ENCODE data around the gene ERF. TPM values are rescaled to one million over a fixed set of nuclear protein-coding genes. Genes with fewer than 3 reads are reported as not detected.
A peak's percentile ranks its signal among the peaks of the same experiment; 100 is the strongest.

Gene ERF
- polyA plus RNA-seq, 6 donors from 2014 or later = 0.68 to 8.2 (median 3.8) TPM

DNA sequence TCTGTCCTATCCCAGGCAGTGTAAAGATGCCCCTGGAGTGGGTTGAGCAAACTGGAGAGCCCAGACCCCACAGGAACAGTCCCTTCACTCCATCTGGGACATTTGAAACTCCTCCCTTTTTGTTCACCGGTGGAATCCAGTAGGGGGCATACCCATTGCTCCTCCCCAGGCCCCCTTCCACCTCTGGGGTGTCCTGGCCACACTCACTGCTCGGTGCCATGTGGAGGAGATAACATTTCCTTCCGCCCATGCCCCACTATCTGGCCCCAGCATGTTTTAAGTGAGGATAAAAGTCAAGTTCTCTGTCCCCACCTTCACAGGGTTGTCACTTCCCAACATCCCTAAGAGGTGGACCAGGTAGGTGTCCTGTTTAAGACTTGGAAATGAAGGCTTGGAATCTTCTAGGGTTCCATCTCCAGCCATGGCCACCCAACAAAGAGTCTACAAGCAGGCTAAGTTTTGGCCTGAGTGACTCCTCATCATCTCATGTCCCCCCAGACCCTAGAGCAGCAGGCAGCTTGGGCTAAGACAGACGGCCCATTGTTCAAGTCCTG, 25.6 kb downstream of the ERF start:
- H3K4me3 Mint-ChIP-seq = no peak overlapping the region
- no peak for DNase-seq
- no peaks in the 10 kb centered on the region for H3K27me3 Mint-ChIP-seq
- peaks cover 0 to 15% of the 10 kb centered on the region in 2 donors for H3K36me3 Mint-ChIP-seq
- no peaks in the 10 kb centered on the region for H3K9me3 Mint-ChIP-seq
- ATAC-seq (ENCODE audit: low read depth in 2 of 2) = no peak
- peaks cover 4 to 37% (median 32%) of the 10 kb centered on the region in 3 donors for H3K4me1 Mint-ChIP-seq
- H3K27ac Mint-ChIP-seq = peak overlapping the region in 4 of 6 donors; percentile 9 to 79 (median 49)

DNA sequence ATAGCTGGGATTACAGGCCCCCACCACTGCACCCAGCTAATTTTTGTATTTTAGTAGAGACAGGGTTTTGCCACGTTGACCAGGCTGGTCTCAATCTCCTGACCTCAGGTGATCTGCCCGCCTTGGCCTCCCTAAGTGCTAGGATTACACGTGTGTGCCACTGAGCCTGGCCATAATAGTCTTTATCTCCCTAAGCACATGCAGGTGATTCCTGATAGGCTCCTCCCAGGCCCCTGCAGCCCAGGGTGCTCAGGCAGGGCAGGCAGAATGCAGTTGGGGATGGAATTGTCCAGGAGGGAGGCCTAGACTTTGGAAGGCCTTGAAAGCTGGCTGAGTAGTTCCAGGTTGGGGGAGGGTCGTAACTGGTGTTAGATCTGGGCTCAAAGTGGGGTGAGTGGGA, 26.3 kb downstream of the ERF start:
- H3K27me3 Mint-ChIP-seq = no peaks in the 10 kb centered on the region
- no peaks in the 10 kb centered on the region for H3K9me3 Mint-ChIP-seq
- peaks cover 0 to 11% of the 10 kb centered on the region in 2 donors for H3K36me3 Mint-ChIP-seq
- H3K4me1 Mint-ChIP-seq = peaks cover 4 to 38% (median 27%) of the 10 kb centered on the region in 3 donors
- peak overlapping the region in 1 of 6 donors; percentile 50 for H3K27ac Mint-ChIP-seq
- DNase-seq (no peak), ATAC-seq (ENCODE audit: low read depth in 2 of 2) (no peak)
- no peak overlapping the region for H3K4me3 Mint-ChIP-seq

DNA sequence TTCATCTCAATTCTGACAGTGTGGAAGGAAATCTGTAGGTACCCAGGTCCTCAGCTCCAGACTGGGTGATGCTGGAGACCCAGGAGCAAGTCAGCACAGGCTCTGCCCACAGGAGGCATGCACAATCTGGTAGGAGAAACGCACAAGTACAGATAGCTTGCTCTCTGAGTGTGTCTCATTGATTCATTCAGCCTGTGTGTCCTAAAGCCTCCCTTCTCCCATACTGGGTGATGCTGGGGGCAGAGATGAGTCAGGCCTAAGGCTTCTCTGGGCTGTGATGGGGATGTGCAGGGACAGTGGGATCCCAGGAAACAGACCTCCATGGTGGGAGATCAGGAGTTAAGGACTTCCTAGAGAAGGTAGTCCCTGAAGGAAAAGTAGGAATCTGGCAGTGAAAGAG, 28.0 kb downstream of the ERF start:
- no peak for ATAC-seq (ENCODE audit: low read depth in 2 of 2)
- H3K9me3 Mint-ChIP-seq = no peaks in the 10 kb centered on the region
- no peak for DNase-seq
- H3K4me1 Mint-ChIP-seq = peaks cover 12 to 41% (median 35%) of the 10 kb centered on the region in 3 donors
- H3K27me3 Mint-ChIP-seq = no peaks in the 10 kb centered on the region
- H3K4me3 Mint-ChIP-seq = peak overlapping the region in 2 of 8 donors; percentile 15 to 37
- H3K36me3 Mint-ChIP-seq = peaks cover 0 to 8% of the 10 kb centered on the region in 2 donors
- H3K27ac Mint-ChIP-seq = peak overlapping the region in 2 of 6 donors; percentile 15 to 94

DNA sequence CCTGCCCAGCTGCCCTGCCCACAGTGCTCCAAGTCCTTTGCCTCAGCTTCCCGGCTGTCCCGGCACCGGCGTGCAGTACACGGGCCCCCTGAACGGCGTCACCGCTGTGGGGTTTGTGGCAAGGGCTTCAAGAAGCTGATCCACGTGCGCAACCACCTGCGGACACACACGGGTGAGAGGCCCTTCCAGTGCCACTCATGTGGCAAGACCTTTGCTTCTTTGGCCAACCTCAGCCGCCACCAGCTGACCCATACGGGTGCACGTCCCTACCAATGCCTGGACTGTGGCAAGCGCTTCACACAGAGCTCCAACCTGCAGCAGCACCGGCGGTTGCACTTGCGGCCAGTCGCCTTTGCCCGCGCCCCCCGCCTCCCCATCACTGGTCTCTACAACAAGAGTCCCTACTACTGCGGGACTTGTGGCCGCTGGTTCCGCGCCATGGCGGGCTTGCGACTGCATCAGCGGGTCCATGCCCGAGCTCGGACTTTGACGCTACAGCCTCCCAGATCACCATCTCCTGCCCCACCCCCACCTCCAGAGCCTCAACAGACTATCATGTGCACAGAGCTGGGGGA, 29.1 kb downstream of the ERF start:
- Mint-ChIP-seq H3K4me1 (peaks cover 14 to 39% (median 38%) of the 10 kb centered on the region in 3 donors), H3K36me3 (peaks cover 0 to 8% of the 10 kb centered on the region in 2 donors), H3K9me3 (no peaks in the 10 kb centered on the region), H3K27me3 (no peaks in the 10 kb centered on the region), H3K4me3 (no peak overlapping the region), H3K27ac (peak overlapping the region in 1 of 6 donors; percentile 38)
- ATAC-seq (ENCODE audit: low read depth in 2 of 2) (no peak), DNase-seq (no peak)

- Mint-ChIP-seq H3K27me3 (no peaks in the 10 kb centered on the region), H3K4me1 (peaks cover 19 to 46% (median 44%) of the 10 kb centered on the region in 3 donors), H3K9me3 (no peaks in the 10 kb centered on the region), H3K4me3 (no peak overlapping the region), H3K36me3 (peaks cover 0 to 8% of the 10 kb centered on the region in 2 donors), H3K27ac (no peak overlapping the region)
- no peak for ATAC-seq (ENCODE audit: low read depth in 2 of 2)
- DNase-seq = no peak
Measured at GRCh38 chr19:42224940-42225717, 29.8 kb downstream of the ERF start.

DNA sequence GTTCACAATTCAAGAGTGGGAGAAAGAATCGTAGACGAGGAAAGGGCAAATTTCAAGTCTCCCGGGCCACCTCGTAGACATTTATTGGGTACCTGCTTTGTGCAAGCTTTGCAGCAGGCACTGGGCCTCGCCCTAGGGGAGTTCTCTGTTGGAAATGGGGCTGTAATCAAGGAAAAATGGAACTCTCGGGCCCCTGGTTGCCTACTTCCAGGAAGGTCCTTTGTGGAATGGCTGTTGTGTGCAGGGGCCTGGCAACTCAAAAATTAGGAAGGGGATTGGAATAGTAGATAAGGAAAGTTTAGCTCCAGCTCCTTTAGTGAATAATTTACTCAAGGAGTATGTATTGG, 34.2 kb downstream of the ERF start:
- Mint-ChIP-seq H3K9me3 (no peaks in the 10 kb centered on the region), H3K27ac (peak overlapping the region in 5 of 6 donors; percentile 72 to 99 (median 93)), H3K27me3 (no peaks in the 10 kb centered on the region), H3K36me3 (peaks cover 0 to 12% of the 10 kb centered on the region in 2 donors), H3K4me1 (peaks cover 46 to 57% (median 48%) of the 10 kb centered on the region in 3 donors), H3K4me3 (peak overlapping the region; percentile 93 to 100 (median 99))
- ATAC-seq (ENCODE audit: low read depth in 2 of 2) (no peak), DNase-seq (no peak)

DNA sequence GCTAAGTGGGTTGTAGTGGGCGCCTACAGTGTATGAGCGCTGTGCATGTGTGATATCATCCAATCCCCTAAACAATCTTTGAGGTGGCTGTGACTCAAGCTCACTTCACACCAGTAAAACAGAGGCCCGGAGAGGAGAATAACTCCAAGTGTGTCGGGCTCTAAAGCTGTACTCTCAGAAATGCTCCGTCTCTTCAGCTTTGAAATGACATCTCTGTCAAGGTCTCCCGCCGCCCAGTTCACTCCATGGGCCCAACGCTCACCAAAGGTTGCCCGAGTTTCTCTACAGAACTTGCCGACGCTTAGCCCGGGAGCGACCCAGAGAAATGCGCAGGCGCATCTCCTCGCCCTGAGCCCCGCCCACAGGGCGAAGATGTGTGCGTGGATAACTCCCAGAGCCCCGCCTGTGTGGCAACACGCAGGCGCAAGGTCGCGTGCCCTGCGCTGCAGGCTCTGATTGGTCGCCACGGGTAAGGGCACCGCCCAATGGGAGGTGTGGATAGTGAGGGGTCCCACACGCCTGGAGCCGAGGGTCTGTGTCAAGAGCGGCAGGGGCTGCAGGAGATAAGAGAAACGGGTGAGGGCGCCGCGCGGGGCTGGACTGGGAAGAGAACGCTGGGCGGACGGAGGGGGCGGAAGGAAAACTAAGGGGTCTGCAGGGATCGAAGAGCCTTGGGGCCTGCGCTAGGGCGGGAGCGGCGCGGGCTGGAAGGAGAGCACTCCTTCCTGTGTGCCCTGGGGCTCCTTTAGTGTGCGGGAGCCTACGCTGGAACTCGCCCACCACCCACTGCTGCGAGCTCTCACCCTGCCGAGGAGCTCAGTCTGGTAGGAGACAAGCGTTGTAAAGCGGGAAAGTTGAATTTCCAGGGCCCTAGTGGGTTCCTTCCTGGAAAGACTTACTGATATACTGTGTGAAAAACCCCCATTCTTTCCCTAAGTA, 34.8 kb downstream of the ERF start, which contains the start of gene ZNF526:
TSS of gene ZNF526 (plus strand) at position 501 of the 939 bp plus-strand sequence. CDS start 4,092 bp downstream, outside the sequence.
- peak within 1 kb of the TSS; percentile 93 to 99 (median 96) for H3K27ac Mint-ChIP-seq
- no peaks in the 10 kb centered on the region for H3K9me3 Mint-ChIP-seq
- DNase-seq (peak; percentile 96), ATAC-seq (ENCODE audit: low read depth in 2 of 2) (peak; percentile 75 to 78)
- H3K36me3 Mint-ChIP-seq = peaks cover 0 to 13% of the 10 kb centered on the region in 2 donors
- H3K4me3 Mint-ChIP-seq = peak within 1 kb of the TSS; percentile 93 to 100 (median 99)
- peaks cover 52 to 63% (median 54%) of the 10 kb centered on the region in 3 donors for H3K4me1 Mint-ChIP-seq
- no peaks in the 10 kb centered on the region for H3K27me3 Mint-ChIP-seq

- H3K4me3 Mint-ChIP-seq = peak within 1 kb of the TSS; percentile 87 to 99 (median 96)
- DNase-seq (peak; percentile 100), ATAC-seq (ENCODE audit: low read depth in 2 of 2) (peak; percentile 74 to 75)
- H3K27me3 Mint-ChIP-seq = no peaks in the 10 kb centered on the region
- peak within 1 kb of the TSS; percentile 99 to 100 (median 99) for H3K27ac Mint-ChIP-seq
- H3K36me3 Mint-ChIP-seq = peaks cover 6 to 16% of the 10 kb centered on the region in 2 donors
- H3K9me3 Mint-ChIP-seq = no peaks in the 10 kb centered on the region
- peaks cover 64 to 77% (median 67%) of the 10 kb centered on the region in 3 donors for H3K4me1 Mint-ChIP-seq
Measured at GRCh38 chr19:42217520-42218437, 37.1 kb downstream of the ERF start, which contains the start of gene DEDD2. TSS of gene DEDD2 (minus strand) at chr19:42217677. CDS start at chr19:42217007, 670 bp downstream.

GRCh38 chr19:42216653-42217519, 38.0 kb downstream of the ERF start:
- Mint-ChIP-seq H3K27me3 (no peaks in the 10 kb centered on the region), H3K4me3 (peak overlapping the region; percentile 87 to 99 (median 96)), H3K4me1 (peaks cover 59 to 70% (median 63%) of the 10 kb centered on the region in 3 donors), H3K9me3 (no peaks in the 10 kb centered on the region), H3K27ac (peak overlapping the region; percentile 99 to 100 (median 99)), H3K36me3 (peaks cover 6 to 18% of the 10 kb centered on the region in 2 donors)
- DNase-seq (no peak), ATAC-seq (ENCODE audit: low read depth in 2 of 2) (no peak)

GRCh38 chr19:42214810-42215485, 40.0 kb downstream of the ERF start:
- peaks cover 9 to 22% of the 10 kb centered on the region in 2 donors for H3K36me3 Mint-ChIP-seq

GRCh38 chr19:42212886-42213285, 42.0 kb downstream of the ERF start:
- no peaks in the 10 kb centered on the region for H3K9me3 Mint-ChIP-seq
- DNase-seq = no peak
- H3K4me1 Mint-ChIP-seq = peaks cover 50 to 53% (median 53%) of the 10 kb centered on the region in 3 donors
- ATAC-seq (ENCODE audit: low read depth in 2 of 2) = no peak
- H3K4me3 Mint-ChIP-seq = peak overlapping the region in 3 of 8 donors; percentile 25 to 74 (median 37)
- H3K27ac Mint-ChIP-seq = peak overlapping the region in 1 of 6 donors; percentile 46
- no peaks in the 10 kb centered on the region for H3K27me3 Mint-ChIP-seq
- H3K36me3 Mint-ChIP-seq = peaks cover 11 to 36% of the 10 kb centered on the region in 2 donors

More at GRCh38 chr19:42214810-42215485, 40.0 kb downstream of the ERF start:
- H3K9me3 Mint-ChIP-seq = no peaks in the 10 kb centered on the region
- peak overlapping the region; percentile 19 to 99 (median 94) for H3K4me3 Mint-ChIP-seq
- ATAC-seq (ENCODE audit: low read depth in 2 of 2) (no peak), DNase-seq (no peak)
- peaks cover 52 to 62% (median 53%) of the 10 kb centered on the region in 3 donors for H3K4me1 Mint-ChIP-seq
- H3K27me3 Mint-ChIP-seq = no peaks in the 10 kb centered on the region
- H3K27ac Mint-ChIP-seq = peak overlapping the region in 5 of 6 donors; percentile 24 to 91 (median 65)

Data from naive B cell (primary cell).